ENCODE data around the gene SUGCT. TPM values are rescaled to one million over a fixed set of nuclear protein-coding genes. Genes with fewer than 3 reads are reported as not detected.

SUGCT gene
- total and polyA plus RNA-seq, 2 of the 13 experiments (the other 11 are each of a cell fraction or from before 2014, with no cell fraction given): 10.1 to 22.2 TPM

DNA sequence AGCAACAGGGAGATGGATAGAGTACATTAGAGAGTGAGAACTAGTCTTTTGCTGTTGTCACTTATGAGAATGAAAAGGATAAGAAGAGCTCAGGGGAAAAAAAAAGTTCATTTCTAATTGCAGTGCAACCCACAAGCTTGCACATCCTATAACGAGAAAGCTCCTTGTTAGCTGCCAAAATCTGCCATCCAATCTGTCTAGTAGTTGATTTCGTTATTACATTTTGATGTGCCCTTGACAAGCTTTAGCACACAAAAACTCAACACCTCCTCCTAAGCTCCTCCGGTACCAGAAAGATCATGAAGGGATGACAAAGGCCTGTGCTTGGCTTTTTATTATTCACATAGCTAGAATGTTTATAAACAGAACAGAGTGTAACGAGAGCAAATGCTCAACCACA, 519.4 kb downstream of the SUGCT start (continued):
- TF ChIP-seq, protein P1, sequence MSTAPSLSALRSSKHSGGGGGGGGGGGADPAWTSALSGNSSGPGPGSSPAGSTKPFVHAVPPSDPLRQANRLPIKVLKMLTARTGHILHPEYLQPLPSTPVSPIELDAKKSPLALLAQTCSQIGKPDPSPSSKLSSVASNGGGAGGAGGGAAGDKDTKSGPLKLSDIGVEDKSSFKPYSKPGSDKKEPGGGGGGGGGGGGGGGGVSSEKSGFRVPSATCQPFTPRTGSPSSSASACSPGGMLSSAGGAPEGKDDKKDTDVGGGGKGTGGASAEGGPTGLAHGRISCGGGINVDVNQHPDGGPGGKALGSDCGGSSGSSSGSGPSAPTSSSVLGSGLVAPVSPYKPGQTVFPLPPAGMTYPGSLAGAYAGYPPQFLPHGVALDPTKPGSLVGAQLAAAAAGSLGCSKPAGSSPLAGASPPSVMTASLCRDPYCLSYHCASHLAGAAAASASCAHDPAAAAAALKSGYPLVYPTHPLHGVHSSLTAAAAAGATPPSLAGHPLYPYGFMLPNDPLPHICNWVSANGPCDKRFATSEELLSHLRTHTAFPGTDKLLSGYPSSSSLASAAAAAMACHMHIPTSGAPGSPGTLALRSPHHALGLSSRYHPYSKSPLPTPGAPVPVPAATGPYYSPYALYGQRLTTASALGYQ (CRISPR knock-in tag; IDR thresholded peaks at IDR 0.05): no peak
- TF ChIP-seq ZNF619 (CRISPR knock-in tag; IDR thresholded peaks at IDR 0.05): no peak
- TF ChIP-seq SPEN (CRISPR knock-in tag; IDR thresholded peaks at IDR 0.05; ENCODE audit: low read depth): no peak
- TF ChIP-seq, protein P2, sequence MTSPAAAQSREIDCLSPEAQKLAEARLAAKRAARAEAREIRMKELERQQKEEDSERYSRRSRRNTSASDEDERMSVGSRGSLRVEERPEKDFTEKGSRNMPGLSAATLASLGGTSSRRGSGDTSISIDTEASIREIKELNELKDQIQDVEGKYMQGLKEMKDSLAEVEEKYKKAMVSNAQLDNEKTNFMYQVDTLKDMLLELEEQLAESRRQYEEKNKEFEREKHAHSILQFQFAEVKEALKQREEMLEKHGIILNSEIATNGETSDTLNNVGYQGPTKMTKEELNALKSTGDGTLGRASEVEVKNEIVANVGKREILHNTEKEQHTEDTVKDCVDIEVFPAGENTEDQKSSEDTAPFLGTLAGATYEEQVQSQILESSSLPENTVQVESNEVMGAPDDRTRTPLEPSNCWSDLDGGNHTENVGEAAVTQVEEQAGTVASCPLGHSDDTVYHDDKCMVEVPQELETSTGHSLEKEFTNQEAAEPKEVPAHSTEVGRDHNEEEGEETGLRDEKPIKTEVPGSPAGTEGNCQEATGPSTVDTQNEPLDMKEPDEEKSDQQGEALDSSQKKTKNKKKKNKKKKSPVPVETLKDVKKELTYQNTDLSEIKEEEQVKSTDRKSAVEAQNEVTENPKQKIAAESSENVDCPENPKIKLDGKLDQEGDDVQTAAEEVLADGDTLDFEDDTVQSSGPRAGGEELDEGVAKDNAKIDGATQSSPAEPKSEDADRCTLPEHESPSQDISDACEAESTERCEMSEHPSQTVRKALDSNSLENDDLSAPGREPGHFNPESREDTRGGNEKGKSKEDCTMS (CRISPR knock-in tag; conservative IDR thresholded peaks at IDR 0.05): no peak
- TF ChIP-seq, protein P3, sequence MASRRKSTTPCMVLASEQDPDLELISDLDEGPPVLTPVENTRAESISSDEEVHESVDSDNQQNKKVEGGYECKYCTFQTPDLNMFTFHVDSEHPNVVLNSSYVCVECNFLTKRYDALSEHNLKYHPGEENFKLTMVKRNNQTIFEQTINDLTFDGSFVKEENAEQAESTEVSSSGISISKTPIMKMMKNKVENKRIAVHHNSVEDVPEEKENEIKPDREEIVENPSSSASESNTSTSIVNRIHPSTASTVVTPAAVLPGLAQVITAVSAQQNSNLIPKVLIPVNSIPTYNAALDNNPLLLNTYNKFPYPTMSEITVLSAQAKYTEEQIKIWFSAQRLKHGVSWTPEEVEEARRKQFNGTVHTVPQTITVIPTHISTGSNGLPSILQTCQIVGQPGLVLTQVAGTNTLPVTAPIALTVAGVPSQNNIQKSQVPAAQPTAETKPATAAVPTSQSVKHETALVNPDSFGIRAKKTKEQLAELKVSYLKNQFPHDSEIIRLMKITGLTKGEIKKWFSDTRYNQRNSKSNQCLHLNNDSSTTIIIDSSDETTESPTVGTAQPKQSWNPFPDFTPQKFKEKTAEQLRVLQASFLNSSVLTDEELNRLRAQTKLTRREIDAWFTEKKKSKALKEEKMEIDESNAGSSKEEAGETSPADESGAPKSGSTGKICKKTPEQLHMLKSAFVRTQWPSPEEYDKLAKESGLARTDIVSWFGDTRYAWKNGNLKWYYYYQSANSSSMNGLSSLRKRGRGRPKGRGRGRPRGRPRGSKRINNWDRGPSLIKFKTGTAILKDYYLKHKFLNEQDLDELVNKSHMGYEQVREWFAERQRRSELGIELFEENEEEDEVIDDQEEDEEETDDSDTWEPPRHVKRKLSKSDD (CRISPR knock-in tag; IDR thresholded peaks at IDR 0.05; ENCODE audit: low read depth): no peak
- TF ChIP-seq, protein P4, sequence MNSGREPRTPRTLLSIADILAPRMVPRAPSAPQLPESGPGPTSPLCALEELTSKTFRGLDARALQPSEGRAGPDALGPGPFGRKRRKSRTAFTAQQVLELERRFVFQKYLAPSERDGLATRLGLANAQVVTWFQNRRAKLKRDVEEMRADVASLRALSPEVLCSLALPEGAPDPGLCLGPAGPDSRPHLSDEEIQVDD (CRISPR knock-in tag; IDR thresholded peaks at IDR 0.05; ENCODE audit: borderline replicate concordance): no peak
- no peak for TF ChIP-seq AGO1 (IDR thresholded peaks at IDR 0.05; ENCODE audit: low read depth, low read length, poor library complexity, severe bottlenecking)
